GM10266 (cell line): ENCODE data around the gene PLK5.
A peak's percentile ranks its signal among the peaks of the same experiment; 100 is the strongest.

Experiments used
- DNase-seq: peaks from one replicate; pipeline ENCODE4 v3.0.0; 2012; ENCODE audit errors: extremely low spot score
- CTCF ChIP-seq: IDR thresholded peaks from 2 replicates; pipeline ENCODE4 v1.5.1; 2012; ENCODE audit warnings: mild to moderate bottlenecking, low read depth; ENCODE audit not compliant: control insufficient read depth, insufficient read depth; ENCODE audit errors: missing control alignments

The PLK5 gene

DNA sequence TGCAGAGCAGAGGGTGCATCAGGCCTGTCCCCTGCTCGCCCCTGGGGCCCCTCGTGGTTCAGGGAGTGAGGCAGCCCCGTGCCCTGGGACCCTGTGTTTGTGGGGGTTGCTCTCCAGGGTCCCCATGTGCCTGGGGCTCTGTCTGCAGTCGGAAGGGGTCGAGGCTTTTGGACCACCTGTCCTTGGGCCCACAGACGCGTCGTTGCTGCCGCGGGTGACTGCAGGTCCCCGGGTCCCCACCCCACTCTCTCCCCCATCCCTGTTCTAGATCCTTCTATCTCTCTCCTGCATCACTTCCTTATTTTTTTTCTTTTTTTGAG lies 35.6 kb upstream of the PLK5 start:
- no peak for TF ChIP-seq CTCF
- DNase-seq: no peak

GRCh38 chr19:1489463-1490310 lies 34.2 kb upstream of the PLK5 start:
- DNase-seq: no peak
- TF ChIP-seq CTCF: no peak

GRCh38 chr19:1490311-1491113 lies 33.4 kb upstream of the PLK5 start, which contains the start of gene PCSK4:
Gene PCSK4 (minus strand): TSS chr19:1490350. CDS start chr19:1490346, 4 bp downstream.
- no peak for TF ChIP-seq CTCF
- DNase-seq: peak; percentile 99

DNA sequence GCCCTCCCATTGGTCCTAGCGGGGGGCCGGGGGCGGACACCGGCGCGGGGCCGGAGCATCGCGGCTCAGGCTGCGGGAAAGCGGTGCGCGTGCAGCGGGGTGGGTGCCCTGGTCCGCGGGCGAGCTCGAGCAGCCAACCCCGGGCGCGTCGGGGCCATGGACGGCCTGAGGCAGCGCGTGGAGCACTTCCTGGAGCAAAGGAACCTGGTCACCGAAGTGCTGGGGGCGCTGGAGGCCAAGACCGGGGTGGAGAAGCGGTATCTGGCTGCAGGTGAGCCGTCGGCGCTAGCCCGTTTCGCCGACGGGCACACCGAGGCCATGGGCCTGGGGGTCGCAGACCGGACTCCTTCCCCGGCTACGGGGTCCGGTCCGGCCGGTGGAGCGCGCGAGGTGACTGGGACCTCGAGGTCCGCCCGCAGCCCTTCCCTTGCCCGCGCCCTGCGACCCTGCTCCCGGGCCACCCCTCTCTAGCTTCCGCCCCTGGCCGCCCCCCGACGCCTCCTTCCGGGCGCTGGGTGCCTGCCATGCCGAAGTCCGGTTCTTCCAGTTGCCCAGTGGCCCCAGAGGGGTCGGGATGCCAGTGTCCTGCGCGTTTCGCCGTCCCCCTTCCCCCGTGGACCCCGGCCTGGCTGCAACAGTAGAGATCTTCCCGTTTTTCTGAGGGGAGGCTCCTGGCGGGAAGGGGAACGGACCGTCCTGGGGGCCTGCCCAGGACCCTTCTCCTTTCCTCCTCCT lies 32.6 kb upstream of the PLK5 start, which contains the start of gene REEP6:
TSS of gene REEP6 (plus strand) at position 68 of the 735 bp plus-strand sequence. CDS start at position 157, 89 bp downstream.
- TF ChIP-seq CTCF: no peak
- DNase-seq: no peak

GRCh38 chr19:1491849-1492170 lies 32.1 kb upstream of the PLK5 start:
- no peak for DNase-seq
- TF ChIP-seq CTCF: no peak

- DNase-seq: no peak
- no peak for TF ChIP-seq CTCF
Measured at GRCh38 chr19:1492474-1493006, 31.3 kb upstream of the PLK5 start.
